ENCODE data around the gene NBPF3. TPM values are rescaled to one million over a fixed set of nuclear protein-coding genes. Genes with fewer than 3 reads are reported as not detected.

The NBPF3 gene
- total RNA-seq, 1 experiment from 2014 or later: 15.8 TPM

- Histone ChIP-seq H4K20me1 (ENCODE audit: control insufficient read depth, insufficient read depth, insufficient read length) (no peaks in the 10 kb centered on the region), H3K4me2 (ENCODE audit: insufficient read depth, insufficient read length, low read length) (no peak overlapping the region)
- WGBS (ENCODE audit: extremely low coverage, insufficient read length, low lambda C conversion rate): no CpG with 5 or more reads among the region's 13 CpGs
Observed at GRCh38 chr1:21517660-21518480, 77.9 kb downstream of the NBPF3 start.

More at GRCh38 chr1:21517660-21518480, 77.9 kb downstream of the NBPF3 start:
- peaks cover 10% of the 10 kb centered on the region; the same call in 1 of the 2 replicates for H3K4me1 ChIP-seq (ENCODE audit: insufficient read depth, low read length)
- no peak overlapping the region for H4K8ac ChIP-seq (replicated peaks; ENCODE audit: insufficient read length, low read depth, low read length)
- H3K14ac ChIP-seq (ENCODE audit: insufficient read depth, low read length): no peak overlapping the region; the same call in 1 of the 2 replicates
- Mint-ChIP-seq H3K9me3 (no peaks in the 10 kb centered on the region), H3K36me3 (ENCODE audit: insufficient read depth in 1 of 3, low read depth in 3 of 3) (no peaks in the 10 kb centered on the region; a peak in 2 of 7 replicates), H3K4me1 (peaks cover 40 to 55% of the 10 kb centered on the region in 2 experiments), H3K27ac (peak overlapping the region in 2 of 3 experiments; percentile 19 to 88; a peak in 3 of 7 replicates), H3K4me3 (peak overlapping the region in 1 of 2 experiments; percentile 17; a peak in 1 of 5 replicates), H3K27me3 (ENCODE audit: low read depth) (no peaks in the 10 kb centered on the region)
- H4K91ac ChIP-seq (ENCODE audit: insufficient read length, low read depth, low read length): no peak overlapping the region
- no peak overlapping the region for H3K18ac ChIP-seq (ENCODE audit: insufficient read length, low read depth, low read length)
- no peaks in the 10 kb centered on the region for H3K27me3 ChIP-seq (ENCODE audit: insufficient read depth, low read length)
- H2BK120ac ChIP-seq (ENCODE audit: low read depth, low read length, poor library complexity, severe bottlenecking): no peak overlapping the region
- no peak overlapping the region for H3K23ac ChIP-seq (ENCODE audit: insufficient read length, low read depth, low read length)
- peaks cover 2% of the 10 kb centered on the region for H3K79me2 ChIP-seq (ENCODE audit: insufficient read depth, low read length)
- DNase-seq: no peak
- H3K79me1 ChIP-seq (ENCODE audit: insufficient read depth, low read depth, low read length, poor library complexity, severe bottlenecking): no peaks in the 10 kb centered on the region
- no peak overlapping the region for H3K27ac ChIP-seq (ENCODE audit: insufficient read length, low read depth, low read length)
- TF ChIP-seq CTCF (conservative IDR thresholded peaks at IDR 0.05): no peak
- no peak overlapping the region for H3K4ac ChIP-seq (ENCODE audit: low read depth, low read length)
- no peak overlapping the region for H3K9ac ChIP-seq (ENCODE audit: extremely low read depth, insufficient read length, low read length)
- H2BK15ac ChIP-seq (ENCODE audit: low read depth, low read length): no peak overlapping the region; the same call in 1 of the 2 replicates
- no peak overlapping the region for H2AK5ac ChIP-seq (ENCODE audit: insufficient read length, low read length)
- no peak overlapping the region for H2BK5ac ChIP-seq (ENCODE audit: insufficient read length, low read length)
- H2AFZ ChIP-seq (ENCODE audit: low read length): no peak overlapping the region
- H2BK12ac ChIP-seq (ENCODE audit: insufficient read length, low read depth, low read length): no peak overlapping the region
- H3K56ac ChIP-seq (ENCODE audit: insufficient read length, low read depth, low read length): no peak overlapping the region
- H3T11ph ChIP-seq (ENCODE audit: low read length): no peak overlapping the region
- H3K23me2 ChIP-seq (ENCODE audit: insufficient read length, low read depth, low read length, poor library complexity, severe bottlenecking): no peaks in the 10 kb centered on the region
- no peak overlapping the region for H4K5ac ChIP-seq (ENCODE audit: insufficient read length, low read depth, low read length)
- H2BK20ac ChIP-seq (ENCODE audit: low read depth, low read length, poor library complexity, severe bottlenecking): no peak overlapping the region
- H3K9me3 ChIP-seq (ENCODE audit: control insufficient read depth, low read depth, low read length): no peaks in the 10 kb centered on the region

Data from H9 (cell line).